Heart left ventricle (tissue), 16 donors: Measurements from ENCODE around the gene PRR35. TPM values are rescaled to one million over a fixed set of nuclear protein-coding genes. Genes with fewer than 3 reads are reported as not detected.
A peak's percentile ranks its signal among the peaks of the same experiment; 100 is the strongest.

Experiments used
- ATAC-seq, 4 donors: fragments of 200-7000 bp; cut with Tn5 transposase; one replicate each; pipeline ENCODE4 v1.9.1; 2020 to 2022; ENCODE audit warnings: moderate library complexity in 4 of 4, mild to moderate bottlenecking in 3 of 4, moderate number of reproducible peaks in 1 of 4
- DNase-seq, 5 donors: peaks; one replicate each; pipeline ENCODE4 v3.0.0-alpha.2; 2020
- H3K27ac ChIP-seq, 12 donors: fragments of 200-600 bp; sonication (generic) in 4 of 12; one replicate each; pipeline versions ENCODE4 v1.5.0 to v1.8.0; 2016 to 2022; ENCODE audit warnings: mild to moderate bottlenecking in 2 of 12
- H3K27me3 ChIP-seq, 9 donors: fragments of 200-600 bp; sonication (generic) in 2 of 9; one replicate each; pipeline versions ENCODE4 v1.5.1 to v1.8.0; 2016 to 2022; ENCODE audit warnings: mild to moderate bottlenecking in 3 of 9
- H3K36me3 ChIP-seq, 9 donors: fragments of 200-600 bp; sonication (generic) in 2 of 9; one replicate each; pipeline versions ENCODE4 v1.5.0 to v1.8.0; 2018 to 2022; ENCODE audit warnings: mild to moderate bottlenecking in 2 of 9
- H3K4me1 ChIP-seq, 12 donors: fragments of 200-600 bp; sonication (generic) in 4 of 12; one replicate each; pipeline versions ENCODE4 v1.5.0 to v1.8.0; 2016 to 2022; ENCODE audit warnings: mild to moderate bottlenecking in 3 of 12
- H3K4me3 ChIP-seq, 12 donors: fragments of 200-600 bp; sonication (generic) in 4 of 12; one replicate each; pipeline versions ENCODE4 v1.5.0 to v1.8.0; 2017 to 2022; ENCODE audit warnings: mild to moderate bottlenecking in 9 of 12, moderate library complexity in 4 of 12
- H3K9me3 ChIP-seq, 12 donors: fragments of 200-600 bp; sonication (generic) in 4 of 12; one replicate each; pipeline versions ENCODE4 v1.5.0 to v1.8.0; 2016 to 2022; ENCODE audit warnings: mild to moderate bottlenecking in 1 of 12
- POLR2A ChIP-seq, 2 donors: fragments of 450-650 bp; IDR thresholded peaks; one replicate each; pipeline ENCODE4 v1.6.1; 2017; ENCODE audit warnings: antibody characterized with exemption in 2 of 2, mild to moderate bottlenecking in 2 of 2, moderate library complexity in 2 of 2
- WGBS, 4 donors: extraction: QIAGEN DNeasy Blood & Tissue Kit in 2 of 4; methylation state at CpG; one replicate each; pipeline versions ENCODE4 v1.1.5 to v1.1.7; 2013 to 2018; 5-methylcytosine and 5-hydroxymethylcytosine counted together
- intact Hi-C, 10 donors: fragments of 100-400 bp; cut with DNase I; formaldehyde crosslinking; loops; one replicate each; pipeline versions ENCODE4 v1.11.1 to v1.14.2; 2022
- polyA plus RNA-seq, 2 donors: library from polyadenylated mRNA; stranded (reverse); fragments of 200-250 nt; gene quantifications; one replicate each; pipeline ENCODE4 v1.2.3, GENCODE V29; 2013
- total RNA-seq, 9 donors: library from RNA; depleted of rRNA in 2 of 9; stranded (reverse); fragments of >200 nt in 2 of 9; fragmentation: NEBNext Ultra II Directional in 3 of 9; extraction: Animal tissue kit (Norgen Biotek cat#: 25700) in 3 of 9; gene quantifications; one replicate each; pipeline versions ENCODE4 v1.1.0 to v1.2.4, GENCODE V29; 2016 to 2023
- TF ChIP-seq, protein P1 (sequence below), 12 donors: fragments of 200-600 bp; sonication (generic) in 4 of 12; IDR thresholded peaks; one replicate each; pipeline versions ENCODE4 v1.5.0 to v1.8.0; 2018 to 2022; ENCODE audit warnings: antibody characterized with exemption in 12 of 12, mild to moderate bottlenecking in 5 of 12
- donor health status: ischemic (EF 13 %, LVEDD 7.1; RV severe dilation, severe dysfunction).
- donor health status: healthy with polysubstance abuse.
- donor health status: DM: no; HTN: yes; CAD: no.
- donor health status: DM: no; HTN: no; CAD: no.
- donor health status: ischemic (EF 25% LVEDD 6.9; RV normal size, moderate dysfunction).
- donor health status: ischemic (EF 25% LVEDD 5.7; RV mildly dilated, moderate dysfunction).
- donor health status: healthy.
- donor health status: DM: yes; HTN: yes; CAD: no.
- donor health status: ischemic (EF 35%, LVEDD 5.7; RV mildly dilated, moderate dysfunction).
- donor health status: nonischemic (EF 11% LVEDD 7.7; RV severe dilation, severe dysfunction).
- donor health status: DM: yes; HTN: yes; CAD: no.
- donor health status: PGD.
- donor health status: ischemic (EF 29% LVEDD 5.4; RV normal size, mild dysfunction).
- donor health status: nonischemic (EF 23%, LVEDD 6.1; RV moderate dilation, normal function).

Gene PRR35
- total and polyA plus RNA-seq, 11 donors, result not detected

DNA sequence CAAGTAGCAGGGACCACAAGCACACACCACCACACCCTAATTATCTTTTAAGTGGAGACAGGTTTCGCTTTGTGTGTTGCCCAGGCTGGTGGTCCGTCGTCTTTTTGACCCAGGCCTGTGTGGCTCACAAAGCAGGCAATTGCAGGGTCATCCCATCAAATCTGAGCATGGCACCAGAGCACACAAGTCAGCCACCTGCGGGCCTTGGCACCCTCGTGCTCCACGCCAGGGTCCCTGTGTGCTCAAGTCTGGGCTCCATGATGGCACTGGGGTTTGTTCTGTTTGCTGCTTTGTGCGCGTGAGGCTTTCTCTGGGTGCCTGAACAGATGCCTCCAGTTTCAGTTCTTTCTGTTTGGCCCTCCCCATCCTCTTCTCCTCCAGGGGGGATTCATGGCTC lies 35.1 kb upstream of the PRR35 start:
- Histone ChIP-seq H3K27me3 (no peaks in the 10 kb centered on the region), H3K36me3 (peaks cover 0 to 13% (median 7%) of the 10 kb centered on the region in 9 donors), H3K27ac (peak overlapping the region in 1 of 12 donors; percentile 99), H3K9me3 (no peaks in the 10 kb centered on the region), H3K4me3 (peak overlapping the region in 1 of 12 donors; percentile 93), H3K4me1 (peaks cover 11 to 46% (median 30%) of the 10 kb centered on the region in 12 donors)
- TF ChIP-seq, protein P1, sequence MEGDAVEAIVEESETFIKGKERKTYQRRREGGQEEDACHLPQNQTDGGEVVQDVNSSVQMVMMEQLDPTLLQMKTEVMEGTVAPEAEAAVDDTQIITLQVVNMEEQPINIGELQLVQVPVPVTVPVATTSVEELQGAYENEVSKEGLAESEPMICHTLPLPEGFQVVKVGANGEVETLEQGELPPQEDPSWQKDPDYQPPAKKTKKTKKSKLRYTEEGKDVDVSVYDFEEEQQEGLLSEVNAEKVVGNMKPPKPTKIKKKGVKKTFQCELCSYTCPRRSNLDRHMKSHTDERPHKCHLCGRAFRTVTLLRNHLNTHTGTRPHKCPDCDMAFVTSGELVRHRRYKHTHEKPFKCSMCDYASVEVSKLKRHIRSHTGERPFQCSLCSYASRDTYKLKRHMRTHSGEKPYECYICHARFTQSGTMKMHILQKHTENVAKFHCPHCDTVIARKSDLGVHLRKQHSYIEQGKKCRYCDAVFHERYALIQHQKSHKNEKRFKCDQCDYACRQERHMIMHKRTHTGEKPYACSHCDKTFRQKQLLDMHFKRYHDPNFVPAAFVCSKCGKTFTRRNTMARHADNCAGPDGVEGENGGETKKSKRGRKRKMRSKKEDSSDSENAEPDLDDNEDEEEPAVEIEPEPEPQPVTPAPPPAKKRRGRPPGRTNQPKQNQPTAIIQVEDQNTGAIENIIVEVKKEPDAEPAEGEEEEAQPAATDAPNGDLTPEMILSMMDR (IDR thresholded peaks at IDR 0.05), result no peak
- TF ChIP-seq POLR2A (IDR thresholded peaks at IDR 0.05), result no peak
- no peak for ATAC-seq
- WGBS, 4 donors, result 88 to 98% (median 94%) methylated on average over 8 of the region's 8 CpGs
- no peak for DNase-seq
- intact Hi-C loops, result loop anchor here in 1 of 10 donors (10.0 kb wide), 1 partner anchor 100 kb away; the partner anchor contains the start of gene RAB11FIP3

DNA sequence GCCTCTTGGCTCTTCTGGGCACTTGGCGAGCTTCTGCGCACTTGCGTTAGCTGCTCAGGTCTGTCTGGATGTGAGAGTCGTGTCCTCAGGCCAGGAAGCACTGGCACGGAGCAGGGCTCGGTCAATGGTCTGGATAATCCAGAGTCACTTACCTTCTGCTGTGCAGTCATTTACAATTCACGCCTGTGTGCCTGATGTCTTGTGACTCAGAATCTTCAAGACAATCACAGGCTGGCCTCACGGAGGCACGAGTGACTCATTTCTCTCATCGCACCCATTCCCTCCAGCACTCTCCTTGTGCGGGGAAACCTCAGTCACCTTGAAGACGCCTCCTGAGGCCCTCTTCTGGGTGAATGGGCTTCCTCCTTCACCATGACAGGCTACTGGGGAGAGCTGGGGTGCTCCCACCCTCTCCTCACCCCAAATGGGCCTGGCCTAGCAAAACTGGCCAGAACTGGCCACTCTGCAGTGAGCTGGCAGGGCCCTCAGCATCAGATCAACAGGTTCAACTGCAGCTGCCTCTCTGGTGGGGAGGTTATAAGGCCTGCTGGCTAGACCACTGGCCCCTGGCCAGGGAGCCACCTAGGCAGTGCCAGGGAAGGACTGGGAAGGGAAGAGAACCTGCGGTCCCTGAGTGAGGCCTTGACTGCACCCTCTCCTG lies 34.5 kb upstream of the PRR35 start:
- Histone ChIP-seq H3K27ac (peak overlapping the region in 7 of 12 donors; percentile 34 to 100 (median 99)), H3K4me1 (peaks cover 11 to 51% (median 36%) of the 10 kb centered on the region in 12 donors), H3K36me3 (peaks cover 0 to 8% (median 2%) of the 10 kb centered on the region in 9 donors), H3K9me3 (no peaks in the 10 kb centered on the region), H3K4me3 (peak overlapping the region in 8 of 12 donors; percentile 73 to 94 (median 85)), H3K27me3 (no peaks in the 10 kb centered on the region)
- ATAC-seq, result no peak
- DNase-seq, result no peak
- intact Hi-C loops, result loop anchor here in 1 of 10 donors (10.0 kb wide), 1 partner anchor 101 kb away; the partner anchor contains the start of gene RAB11FIP3
- WGBS, 4 donors, result 78 to 84% (median 79%) methylated on average over 12 to 13 of the region's 13 CpGs
- TF ChIP-seq POLR2A (IDR thresholded peaks at IDR 0.05), result no peak
- TF ChIP-seq, protein P1 (IDR thresholded peaks at IDR 0.05), result no peak

DNA sequence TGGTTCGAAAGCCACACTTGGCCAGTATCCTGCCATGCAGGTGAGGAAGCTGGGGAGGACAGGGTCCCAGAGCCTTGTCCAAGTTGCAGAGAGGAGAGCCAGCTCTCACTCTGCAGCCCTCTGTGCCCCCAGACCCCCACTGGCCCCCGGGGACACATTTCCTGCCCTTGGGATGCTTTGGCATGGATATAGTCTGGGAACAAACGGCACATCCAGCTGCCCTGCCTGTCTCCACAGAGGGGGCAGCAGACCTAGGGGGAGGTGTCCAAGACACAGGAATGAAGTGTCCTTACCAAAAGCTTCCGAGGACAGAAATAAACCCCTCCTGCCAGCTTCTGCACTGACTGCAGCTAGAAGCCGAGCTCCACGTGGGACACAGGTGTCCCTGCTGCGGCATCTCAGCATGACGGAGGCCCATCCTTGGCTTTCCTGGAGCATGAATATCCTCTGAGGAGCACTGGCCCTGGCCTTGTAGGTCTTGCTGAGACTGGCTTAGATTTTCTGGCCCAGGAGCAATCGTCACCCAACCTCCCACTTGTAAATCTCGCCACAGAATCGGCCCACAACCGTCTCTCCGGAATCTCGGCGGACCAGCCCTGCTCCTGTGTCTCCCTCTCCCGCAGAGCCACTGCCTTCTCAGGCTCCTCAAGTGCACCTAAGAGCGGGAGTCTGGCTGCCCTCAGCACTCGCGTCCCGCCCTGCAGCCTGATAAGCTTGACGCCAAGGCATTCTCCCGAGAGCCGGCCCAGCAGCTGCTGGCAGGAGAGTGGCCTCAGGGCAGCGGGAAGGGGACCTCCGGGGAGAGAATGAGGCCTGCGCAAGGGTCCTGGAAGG lies 33.8 kb upstream of the PRR35 start:
- 3 to 6% (median 6%) methylated on average over 21 to 26 of the region's 26 CpGs for WGBS, 4 donors
- peak in 4 of 5 donors; percentile 55 to 82 (median 76) for DNase-seq
- intact Hi-C loops, result loop anchor here in 1 of 10 donors (1.0 to 10.0 kb wide), 2 partner anchors 43 to 102 kb away; partner anchors contain the start of genes PIGQ and RAB11FIP3
- Histone ChIP-seq H3K27me3 (no peaks in the 10 kb centered on the region), H3K9me3 (no peaks in the 10 kb centered on the region), H3K4me1 (peaks cover 11 to 53% (median 37%) of the 10 kb centered on the region in 12 donors), H3K27ac (peak overlapping the region; percentile 89 to 100 (median 98)), H3K36me3 (peaks cover 0 to 4% (median 0%) of the 10 kb centered on the region in 9 donors), H3K4me3 (peak overlapping the region; percentile 58 to 94 (median 76))
- no peak for TF ChIP-seq POLR2A (IDR thresholded peaks at IDR 0.05)
- TF ChIP-seq, protein P1 (IDR thresholded peaks at IDR 0.05), result no peak
- ATAC-seq, result peak; percentile 26 to 52 (median 34)
